DND-41 (cell line): Measurements from ENCODE around the gene TEP1.

ENCODE experiments used
- ATAC-seq: fragments of 200-7000 bp; cut with Tn5 transposase; 3 replicates; pipeline ENCODE4 v1.9.1; 2021; ENCODE audit warnings: low read depth; ENCODE audit not compliant: insufficient read depth
- DNase-seq: peaks from one replicate; pipeline ENCODE4 v3.0.0-alpha.2; 2020
- H2AFZ ChIP-seq: 2 replicates; pipeline ENCODE4 v1.6.0; 2012; ENCODE audit warnings: low read depth, low read length
- H3K27ac ChIP-seq: 2 replicates; pipeline ENCODE4 v1.5.1; 2012; ENCODE audit warnings: low read length, inconsistent platforms
- H3K27me3 ChIP-seq: fragments of 200-600 bp; sonication (generic); 2 replicates; pipeline ENCODE4 v1.6.0; 2012; ENCODE audit warnings: low read length, mild to moderate bottlenecking, inconsistent platforms; ENCODE audit not compliant: insufficient read depth, poor library complexity
- H3K36me3 ChIP-seq: 2 replicates; pipeline ENCODE4 v1.5.1; 2012; ENCODE audit warnings: low read length, inconsistent platforms; ENCODE audit not compliant: insufficient read depth
- H3K4me1 ChIP-seq: 2 replicates; pipeline ENCODE4 v1.5.1; 2012; ENCODE audit warnings: mild to moderate bottlenecking, low read length; ENCODE audit not compliant: insufficient read depth
- H3K4me2 ChIP-seq: 2 replicates; pipeline ENCODE4 v1.6.0; 2012; ENCODE audit warnings: mild to moderate bottlenecking, moderate library complexity, low read length, inconsistent platforms; ENCODE audit not compliant: insufficient read depth
- H3K4me3 ChIP-seq, 2 experiments: fragments of 200-600 bp in 1 of 2; shearing (Covaris generic) in 1 of 2; 2 replicates each; pipeline ENCODE4 v1.5.1; 2012 to 2016; ENCODE audit warnings: inconsistent platforms in 2 of 2, low read length in 2 of 2, mild to moderate bottlenecking in 2 of 2, low read depth in 1 of 2, moderate library complexity in 1 of 2
- H3K79me2 ChIP-seq: 2 replicates; pipeline ENCODE4 v1.6.0; 2012; ENCODE audit warnings: low read length, inconsistent platforms; ENCODE audit not compliant: insufficient read depth
- H3K9ac ChIP-seq: 2 replicates; pipeline ENCODE4 v1.6.0; 2012; ENCODE audit warnings: low read depth, mild to moderate bottlenecking, inconsistent platforms, low read length, moderate library complexity
- H3K9me3 ChIP-seq: 2 replicates; pipeline ENCODE4 v1.5.1; 2012; ENCODE audit warnings: low read length, moderate library complexity, mild to moderate bottlenecking, inconsistent platforms; ENCODE audit not compliant: insufficient read depth, severe bottlenecking
- H4K20me1 ChIP-seq: 2 replicates; pipeline ENCODE4 v1.6.0; 2012; ENCODE audit warnings: low read length; ENCODE audit not compliant: insufficient read depth
- CTCF ChIP-seq: IDR thresholded peaks from 2 replicates; pipeline ENCODE4 v1.5.1; 2012; ENCODE audit warnings: borderline replicate concordance, low read length, moderate library complexity, mild to moderate bottlenecking; ENCODE audit not compliant: poor library complexity, severe bottlenecking; ENCODE audit errors: extremely low read depth
- EZH2 ChIP-seq: IDR thresholded peaks from 3 replicates; pipeline ENCODE4 v1.6.1; 2012; ENCODE audit warnings: borderline replicate concordance, low read depth, mild to moderate bottlenecking, moderate library complexity, low read length, inconsistent platforms; ENCODE audit not compliant: severe bottlenecking

Gene TEP1

GRCh38 chr14:20412876-20413743 is at the start of gene TEP1:
TSS of gene TEP1 (minus strand) at chr14:20413501. CDS start at chr14:20408439, 5,062 bp downstream.
- peak; percentile 89 for ATAC-seq
- Histone ChIP-seq H3K79me2 (peaks cover 10% of the 10 kb centered on the region), H3K4me2 (peak within 1 kb of the TSS; percentile 84), H2AFZ (peak within 1 kb of the TSS; percentile 97), H3K36me3 (peaks cover 4% of the 10 kb centered on the region), H3K4me3 (peak within 1 kb of the TSS; percentile 59 to 98), H4K20me1 (no peaks in the 10 kb centered on the region), H3K9me3 (no peaks in the 10 kb centered on the region), H3K27ac (peak within 1 kb of the TSS; percentile 90), H3K27me3 (no peaks in the 10 kb centered on the region), H3K9ac (peak within 1 kb of the TSS; percentile 84), H3K4me1 (peaks cover 38% of the 10 kb centered on the region)
- peak; percentile 83 for DNase-seq
- TF ChIP-seq CTCF (no peak), EZH2 (no peak)

GRCh38 chr14:20461225-20462141 is 48.2 kb upstream of the TEP1 start, which contains the start of gene PIP4P1:
TSS of gene PIP4P1 (minus strand) at chr14:20461434. CDS start at chr14:20461325, 109 bp downstream.
- DNase-seq (peak; percentile 99), ATAC-seq (peak; percentile 93)
- H3K36me3 ChIP-seq: peaks cover 46% of the 10 kb centered on the region
- peak within 1 kb of the TSS; percentile 94 for H3K4me2 ChIP-seq
- TF ChIP-seq CTCF: no peak
- peak; percentile 52 for TF ChIP-seq EZH2
- peaks cover 52% of the 10 kb centered on the region for H3K4me1 ChIP-seq
- peaks cover 27% of the 10 kb centered on the region for H4K20me1 ChIP-seq
- peak within 1 kb of the TSS; percentile 90 for H3K9ac ChIP-seq
- H3K27ac ChIP-seq: peak within 1 kb of the TSS; percentile 94
- H3K79me2 ChIP-seq: peaks cover 47% of the 10 kb centered on the region
- H3K27me3 ChIP-seq: no peaks in the 10 kb centered on the region
- no peaks in the 10 kb centered on the region for H3K9me3 ChIP-seq
- H2AFZ ChIP-seq: peak within 1 kb of the TSS; percentile 64
- H3K4me3 ChIP-seq: peak within 1 kb of the TSS; percentile 76 to 86

GRCh38 chr14:20460458-20461224 is 47.3 kb upstream of the TEP1 start:
- peak; percentile 54 for DNase-seq
- peaks cover 27% of the 10 kb centered on the region for H4K20me1 ChIP-seq

More at GRCh38 chr14:20460458-20461224, 47.3 kb upstream of the TEP1 start:
- H3K27ac ChIP-seq: peak overlapping the region; percentile 78
- H3K36me3 ChIP-seq: peaks cover 53% of the 10 kb centered on the region
- peak overlapping the region; percentile 94 for H3K4me2 ChIP-seq
- no peaks in the 10 kb centered on the region for H3K27me3 ChIP-seq
- peak; percentile 1; the same call in 2 of the 3 replicates for ATAC-seq
- peaks cover 56% of the 10 kb centered on the region for H3K79me2 ChIP-seq
- H3K9me3 ChIP-seq: no peaks in the 10 kb centered on the region
- H2AFZ ChIP-seq: peak overlapping the region; percentile 64
- peak overlapping the region; percentile 76 to 86 for H3K4me3 ChIP-seq
- peaks cover 60% of the 10 kb centered on the region for H3K4me1 ChIP-seq
- H3K9ac ChIP-seq: peak overlapping the region; percentile 90
- no peak for TF ChIP-seq CTCF
- no peak for TF ChIP-seq EZH2
